GM20431 (cell line): ENCODE data around the gene STARD13.

Experiments
- in situ Hi-C: fragments of 300-500 bp; cut with MseI, MboI; formaldehyde crosslinking; loops from one replicate; pipeline ENCODE4 v1.15.0; 2020; ENCODE audit warnings: low sequenced_read_pairs; ENCODE audit not compliant: unreplicated experiment

STARD13 gene

GRCh38 chr13:33207615-33207961 is 78.0 kb downstream of the STARD13 start:
- in situ Hi-C loops: no loop called here

- in situ Hi-C loops: no loop called here
Measured at GRCh38 chr13:33206945-33207614, 78.5 kb downstream of the STARD13 start.

- in situ Hi-C loops: no loop called here
Measured at GRCh38 chr13:33206425-33206824, 79.1 kb downstream of the STARD13 start.

- in situ Hi-C loops: no loop called here
Measured at GRCh38 chr13:33205804-33206221, 79.7 kb downstream of the STARD13 start.

GRCh38 chr13:33205224-33205623 is 80.3 kb downstream of the STARD13 start:
- in situ Hi-C loops: no loop called here

- in situ Hi-C loops: no loop called here
Measured at GRCh38 chr13:33204130-33204927, 81.2 kb downstream of the STARD13 start.

- in situ Hi-C loops: no loop called here
Measured at GRCh38 chr13:33202644-33203169, 82.8 kb downstream of the STARD13 start.

- in situ Hi-C loops: no loop called here
Measured at GRCh38 chr13:33201659-33202058, 83.9 kb downstream of the STARD13 start.

- in situ Hi-C loops: no loop called here
Measured at GRCh38 chr13:33199289-33199850, 86.2 kb downstream of the STARD13 start.

GRCh38 chr13:33197541-33197971 is 88.0 kb downstream of the STARD13 start:
- in situ Hi-C loops: no loop called here

- in situ Hi-C loops: no loop called here
Measured at GRCh38 chr13:33196767-33197166, 88.8 kb downstream of the STARD13 start.

- in situ Hi-C loops: no loop called here
Measured at GRCh38 chr13:33195693-33196464, 89.7 kb downstream of the STARD13 start.

- in situ Hi-C loops: no loop called here
Measured at GRCh38 chr13:33194820-33195692, 90.5 kb downstream of the STARD13 start.

GRCh38 chr13:33193428-33193974 is 92.1 kb downstream of the STARD13 start:
- in situ Hi-C loops: no loop called here

GRCh38 chr13:33191425-33192210 is 93.9 kb downstream of the STARD13 start:
- in situ Hi-C loops: no loop called here

- in situ Hi-C loops: no loop called here
Measured at GRCh38 chr13:33189470-33189869, 96.1 kb downstream of the STARD13 start.

GRCh38 chr13:33188093-33188882 is 97.3 kb downstream of the STARD13 start:
- in situ Hi-C loops: no loop called here
